B cell (primary cell): ENCODE data around the gene STK24. TPM values are rescaled to one million over a fixed set of nuclear protein-coding genes. Genes with fewer than 3 reads are reported as not detected.

Experiments used
- ATAC-seq: fragments of 200-7000 bp; cut with Tn5 transposase; one replicate; pipeline ENCODE4 v1.10.0; 2021; ENCODE audit warnings: low read depth, mild to moderate bottlenecking, moderate number of reproducible peaks, moderate library complexity
- CTCF ChIA-PET: fragments of 350-600 bp; sonication (Branson Sonifier 250); formaldehyde crosslinking; loops from one replicate; lab custom pipeline; 2021; ENCODE audit warnings: antibody characterized with exemption, inconsistent platforms; lab: Charles Lee
- POLR2A ChIA-PET: fragments of 350-600 bp; sonication (Branson Sonifier 250); formaldehyde crosslinking; loops from one replicate; lab custom pipeline; 2021; ENCODE audit warnings: antibody characterized with exemption; lab: Charles Lee
- DNase-seq: peaks from one replicate; pipeline ENCODE4 v3.0.0; 2013
- H2AFZ ChIP-seq: 2 replicates; pipeline ENCODE4 v1.6.1; 2012; ENCODE audit warnings: mild to moderate bottlenecking, low read depth, low read length; ENCODE audit not compliant: insufficient read depth, poor library complexity, severe bottlenecking
- H3K27ac ChIP-seq, 2 donors: 1 replicate in 1 of 2; 2 replicates in 1 of 2; pipeline ENCODE4 v1.5.1; 2012 to 2013; ENCODE audit warnings: low read length in 2 of 2, mild to moderate bottlenecking in 2 of 2, moderate library complexity in 1 of 2
- H3K27me3 ChIP-seq, 4 experiments: fragments of 200-600 bp in 1 of 4; sonication (generic) in 1 of 4; replicated peaks in 1 of 4; 1 replicate in 2 of 4; 2 replicates in 2 of 4; pipeline versions ENCODE4 v1.6.1 to v1.7.0; 2013 to 2016; ENCODE audit warnings: low read length in 3 of 4, mild to moderate bottlenecking in 2 of 4, mixed read lengths in 1 of 4, moderate library complexity in 1 of 4; ENCODE audit not compliant: insufficient read depth in 4 of 4, control insufficient read depth in 3 of 4; ENCODE audit errors: control extremely low read depth in 1 of 4
- H3K36me3 ChIP-seq, 2 experiments: replicated peaks in 1 of 2; 1 replicate in 1 of 2; 2 replicates in 1 of 2; pipeline versions ENCODE4 v1.6.1 to v1.7.1; 2013; ENCODE audit warnings: low read length in 1 of 2; ENCODE audit not compliant: insufficient read depth in 2 of 2, control insufficient read depth in 1 of 2; ENCODE audit errors: control extremely low read depth in 1 of 2, extremely low read depth in 1 of 2
- H3K4me1 ChIP-seq, 2 donors: fragments of 200-600 bp in 1 of 2; sonication (generic) in 1 of 2; 1 replicate in 1 of 2; 2 replicates in 1 of 2; pipeline versions ENCODE4 v1.5.1 to v1.6.1; 2013 to 2017; ENCODE audit warnings: low read length in 2 of 2; ENCODE audit not compliant: control insufficient read depth in 2 of 2, insufficient read depth in 2 of 2
- H3K4me2 ChIP-seq: replicated peaks from 2 replicates; pipeline ENCODE3; 2012; ENCODE audit warnings: mild to moderate bottlenecking, low read depth, low read length; ENCODE audit not compliant: poor library complexity, severe bottlenecking
- H3K4me3 ChIP-seq, 5 experiments: fragments of 200-600 bp in 1 of 5; sonication (generic) in 1 of 5; 1 replicate in 3 of 5; 2 replicates in 2 of 5; pipeline versions ENCODE4 v1.5.1 to v1.7.0; 2011 to 2016; ENCODE audit warnings: low read length in 4 of 5, mild to moderate bottlenecking in 4 of 5, low read depth in 2 of 5, control low read depth in 1 of 5, moderate library complexity in 1 of 5; ENCODE audit not compliant: insufficient read depth in 1 of 5; ENCODE audit errors: control extremely low read depth in 1 of 5, extremely low read depth in 1 of 5
- H3K79me2 ChIP-seq: fragments of 200-600 bp; sonication (generic); one replicate; pipeline ENCODE4 v1.6.0; 2016; ENCODE audit warnings: low read length; ENCODE audit not compliant: control insufficient read depth, insufficient read depth
- H3K9ac ChIP-seq: fragments of 200-600 bp; sonication (generic); 2 replicates; pipeline ENCODE4 v1.6.1; 2017; ENCODE audit warnings: mild to moderate bottlenecking, low read length, moderate library complexity
- H3K9me3 ChIP-seq, 3 donors: one replicate each; pipeline versions ENCODE4 v1.6.1 to v1.7.1; 2013; ENCODE audit warnings: low read length in 2 of 3; ENCODE audit not compliant: control insufficient read depth in 2 of 3, insufficient read depth in 1 of 3; ENCODE audit errors: control extremely low read depth in 1 of 3
- H4K20me1 ChIP-seq: 2 replicates; pipeline ENCODE4 v1.6.0; 2012; ENCODE audit warnings: mild to moderate bottlenecking, low read length; ENCODE audit not compliant: insufficient read depth, control insufficient read depth, poor library complexity, severe bottlenecking
- H3K27ac Mint-ChIP-seq: one replicate; pipeline ENCODE4 v1.8.0; 2021; ENCODE audit warnings: mixed read lengths
- H3K27me3 Mint-ChIP-seq: one replicate; pipeline ENCODE4 v1.8.0; 2021; ENCODE audit warnings: mixed read lengths
- H3K4me1 Mint-ChIP-seq: one replicate; pipeline ENCODE4 v1.8.0; 2021; ENCODE audit warnings: mixed read lengths
- H3K4me3 Mint-ChIP-seq: one replicate; pipeline ENCODE4 v1.8.0; 2021; ENCODE audit warnings: mixed read lengths
- H3K9me3 Mint-ChIP-seq: one replicate; pipeline ENCODE4 v1.8.0; 2022; ENCODE audit warnings: mixed read lengths; ENCODE audit not compliant: insufficient read depth
- EZH2 ChIP-seq: IDR thresholded peaks from 2 replicates; pipeline ENCODE4 v1.6.1; 2012; ENCODE audit warnings: borderline replicate concordance, low read depth, mild to moderate bottlenecking, moderate library complexity, low read length; ENCODE audit not compliant: insufficient read depth, poor library complexity, severe bottlenecking
- WGBS: methylation state at CpG from one replicate; pipeline ENCODE4 v1.1.5; 2013; ENCODE audit warnings: missing lambda C conversion rate; ENCODE audit not compliant: insufficient coverage; 5-methylcytosine and 5-hydroxymethylcytosine counted together
- intact Hi-C: fragments of 100-400 bp; cut with micrococcal nuclease; formaldehyde crosslinking; loops from one replicate; pipeline ENCODE4 v1.10.0; 2022
- polyA plus RNA-seq: library from polyadenylated mRNA; depleted of rRNA; stranded (reverse); fragments of >200 nt; gene quantifications from 2 replicates; pipeline ENCODE4 v1.2.3, GENCODE V29; 2012
- total RNA-seq, 2 donors: library from RNA; stranded (reverse); fragments of 120-200 nt in 1 of 2; gene quantifications; 1 replicate in 1 of 2; 2 replicates in 1 of 2; pipeline versions ENCODE4 v1.2.3 to v1.2.4, GENCODE V29; 2013 to 2022
- TF ChIP-seq, protein P1 (sequence below): fragments of 200-600 bp; IDR thresholded peaks from one replicate; pipeline ENCODE4 v1.8.0; 2022; ENCODE audit warnings: antibody characterized with exemption, mild to moderate bottlenecking

The STK24 gene
- total and polyA plus RNA-seq, 2 donors (not counting 1 experiment from before 2014, with no cell fraction given), result 47.2 to 117 TPM

GRCh38 chr13:98460516-98460915 is 116.4 kb downstream of the STK24 start:
- no peak for DNase-seq
- no peaks in the 10 kb centered on the region for H3K4me1 ChIP-seq
- no peak overlapping the region for H2AFZ ChIP-seq
- Mint-ChIP-seq H3K4me3 (no peak overlapping the region), H3K27me3 (no peaks in the 10 kb centered on the region), H3K27ac (no peak overlapping the region), H3K4me1 (no peaks in the 10 kb centered on the region), H3K9me3 (no peaks in the 10 kb centered on the region)
- H3K36me3 ChIP-seq, result peaks cover 3 to 82% of the 10 kb centered on the region in 2 experiments
- H3K4me2 ChIP-seq, result no peak overlapping the region
- no peaks in the 10 kb centered on the region for H3K27me3 ChIP-seq
- ChIA-PET POLR2A (no interaction called here), CTCF (interaction anchor here (1.4 kb wide), 1 partner anchor 192 kb away, joined by 7 read pairs; no protein-coding TSS in a partner anchor)
- ATAC-seq, result no peak
- 93% methylated on average over 11 of the region's 13 CpGs for WGBS
- intact Hi-C loops, result no loop called here
- peaks cover 52% of the 10 kb centered on the region for H4K20me1 ChIP-seq
- no peak overlapping the region for H3K4me3 ChIP-seq
- H3K79me2 ChIP-seq, result peaks cover 24% of the 10 kb centered on the region
- H3K27ac ChIP-seq, result no peak overlapping the region
- no peak for TF ChIP-seq EZH2
- TF ChIP-seq, protein P1, sequence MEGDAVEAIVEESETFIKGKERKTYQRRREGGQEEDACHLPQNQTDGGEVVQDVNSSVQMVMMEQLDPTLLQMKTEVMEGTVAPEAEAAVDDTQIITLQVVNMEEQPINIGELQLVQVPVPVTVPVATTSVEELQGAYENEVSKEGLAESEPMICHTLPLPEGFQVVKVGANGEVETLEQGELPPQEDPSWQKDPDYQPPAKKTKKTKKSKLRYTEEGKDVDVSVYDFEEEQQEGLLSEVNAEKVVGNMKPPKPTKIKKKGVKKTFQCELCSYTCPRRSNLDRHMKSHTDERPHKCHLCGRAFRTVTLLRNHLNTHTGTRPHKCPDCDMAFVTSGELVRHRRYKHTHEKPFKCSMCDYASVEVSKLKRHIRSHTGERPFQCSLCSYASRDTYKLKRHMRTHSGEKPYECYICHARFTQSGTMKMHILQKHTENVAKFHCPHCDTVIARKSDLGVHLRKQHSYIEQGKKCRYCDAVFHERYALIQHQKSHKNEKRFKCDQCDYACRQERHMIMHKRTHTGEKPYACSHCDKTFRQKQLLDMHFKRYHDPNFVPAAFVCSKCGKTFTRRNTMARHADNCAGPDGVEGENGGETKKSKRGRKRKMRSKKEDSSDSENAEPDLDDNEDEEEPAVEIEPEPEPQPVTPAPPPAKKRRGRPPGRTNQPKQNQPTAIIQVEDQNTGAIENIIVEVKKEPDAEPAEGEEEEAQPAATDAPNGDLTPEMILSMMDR, result no peak
- H3K9ac ChIP-seq, result no peak overlapping the region
- H3K9me3 ChIP-seq, result no peaks in the 10 kb centered on the region

DNA sequence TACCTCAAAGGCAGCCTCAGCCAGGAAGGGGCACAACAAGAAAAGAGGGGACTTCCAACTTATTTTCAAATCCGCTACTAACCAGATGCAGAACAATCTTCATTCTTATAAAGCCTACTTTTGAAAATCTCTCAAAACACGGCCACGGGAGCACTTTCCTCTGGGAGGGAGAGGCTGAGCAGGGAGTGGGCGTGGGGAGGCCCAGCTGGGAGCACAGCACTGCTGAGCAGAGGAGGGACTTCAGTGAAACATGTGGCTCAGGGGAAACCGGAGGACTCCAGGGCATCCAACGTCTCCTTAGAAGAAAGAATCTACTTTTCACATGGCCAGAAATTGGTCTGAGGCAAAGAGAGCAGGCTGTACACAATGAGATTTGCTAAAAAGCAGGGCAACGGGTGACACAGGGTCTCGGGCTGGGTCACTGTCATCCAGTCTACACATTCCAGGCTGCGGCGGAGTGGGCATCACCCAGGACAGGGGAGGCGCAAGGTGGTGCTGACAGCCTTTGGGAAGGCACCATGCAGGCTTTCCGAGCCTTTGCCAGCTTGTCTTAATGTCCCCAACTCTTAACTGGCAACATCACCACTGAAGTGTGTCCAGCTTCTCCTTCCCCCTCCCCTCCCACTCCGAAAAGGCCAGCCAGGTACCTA is 117.1 kb downstream of the STK24 start:
- Mint-ChIP-seq H3K4me1 (no peaks in the 10 kb centered on the region), H3K27me3 (no peaks in the 10 kb centered on the region), H3K9me3 (no peaks in the 10 kb centered on the region), H3K4me3 (no peak overlapping the region), H3K27ac (no peak overlapping the region)
- no peaks in the 10 kb centered on the region for H3K4me1 ChIP-seq
- no peaks in the 10 kb centered on the region for H3K27me3 ChIP-seq
- H3K27ac ChIP-seq, result no peak overlapping the region
- ChIA-PET CTCF (no interaction called here), POLR2A (no interaction called here)
- H2AFZ ChIP-seq, result no peak overlapping the region
- H3K9me3 ChIP-seq, result no peaks in the 10 kb centered on the region
- ATAC-seq (no peak), DNase-seq (no peak)
- H3K79me2 ChIP-seq, result peaks cover 24% of the 10 kb centered on the region
- H3K4me2 ChIP-seq, result no peak overlapping the region
- H3K9ac ChIP-seq, result no peak overlapping the region
- intact Hi-C loops, result no loop called here
- H3K36me3 ChIP-seq, result peaks cover 3 to 81% of the 10 kb centered on the region in 2 experiments
- H4K20me1 ChIP-seq, result peaks cover 47% of the 10 kb centered on the region
- no peak for TF ChIP-seq EZH2
- TF ChIP-seq, protein P1, result no peak
- no peak overlapping the region for H3K4me3 ChIP-seq
- 96% methylated on average over 11 of the region's 13 CpGs for WGBS
